NCI-H146 treated with DMSO at 0.1 percent for 48 hours (cell line): Measurements from ENCODE around the gene FGF12.

ENCODE experiments used
- DNase-seq: peaks from one replicate; lab custom pipeline; 2025; ENCODE audit not compliant: unreplicated experiment; lab: John Stamatoyannopoulos, UW

The FGF12 gene

GRCh38 chr3:192505731-192506130 is 221.6 kb downstream of the FGF12 start:
- no peak for DNase-seq

- DNase-seq, result no peak
Measured at GRCh38 chr3:192501401-192501800, 225.9 kb downstream of the FGF12 start.

DNA sequence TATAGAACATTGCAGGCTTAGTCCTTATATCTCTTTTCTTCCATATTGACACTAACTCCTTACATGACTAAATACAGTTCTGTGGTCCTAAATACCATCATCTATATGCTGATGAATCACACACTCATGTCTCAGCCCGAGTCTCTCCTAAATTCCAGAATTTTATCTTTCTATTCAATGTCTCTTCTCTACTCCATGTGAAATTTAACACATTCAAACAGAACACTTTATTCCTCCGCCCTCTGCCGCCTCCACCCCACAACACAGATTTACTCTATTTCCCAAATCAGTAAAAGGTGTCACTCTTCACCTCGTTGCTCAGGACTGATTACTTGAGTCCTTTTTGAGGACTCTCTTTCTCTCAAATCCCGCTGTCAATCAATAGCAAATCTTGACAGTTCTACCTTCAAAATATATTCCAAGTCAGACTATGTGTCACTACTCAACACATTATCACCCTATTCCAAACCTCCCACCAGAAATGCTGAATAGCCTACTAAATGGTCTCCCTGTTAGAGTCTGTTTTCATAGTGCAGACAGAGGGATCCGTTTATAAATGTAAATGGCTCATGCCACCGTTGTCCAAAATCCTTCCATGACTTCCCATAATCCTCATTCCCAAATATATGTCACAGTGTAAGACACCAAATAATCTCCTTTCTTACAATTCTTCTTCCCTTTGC is 230.3 kb downstream of the FGF12 start:
- no peak for DNase-seq

- no peak for DNase-seq
Measured at GRCh38 chr3:192494174-192494573, 233.2 kb downstream of the FGF12 start.

- no peak for DNase-seq
Measured at GRCh38 chr3:192490720-192491119, 236.6 kb downstream of the FGF12 start.

DNA sequence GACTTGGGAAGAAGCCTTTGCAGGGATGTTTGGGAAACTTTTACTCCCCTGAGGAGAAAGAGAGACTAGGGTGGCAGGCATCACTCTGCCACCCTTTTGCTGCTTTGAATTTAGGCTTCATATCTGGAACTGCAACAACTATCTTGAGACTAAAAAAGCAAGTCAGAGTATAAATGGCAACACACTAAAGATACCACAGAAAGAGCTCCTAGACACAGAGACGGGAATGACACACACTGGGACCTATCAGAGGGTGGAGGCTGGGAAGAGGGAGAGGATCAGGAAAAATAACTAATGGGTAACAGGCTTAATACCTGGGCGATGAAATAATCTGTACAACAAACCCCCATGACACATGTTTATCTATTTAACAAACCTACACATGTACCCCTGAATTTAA is 237.8 kb downstream of the FGF12 start:
- DNase-seq, result no peak

DNA sequence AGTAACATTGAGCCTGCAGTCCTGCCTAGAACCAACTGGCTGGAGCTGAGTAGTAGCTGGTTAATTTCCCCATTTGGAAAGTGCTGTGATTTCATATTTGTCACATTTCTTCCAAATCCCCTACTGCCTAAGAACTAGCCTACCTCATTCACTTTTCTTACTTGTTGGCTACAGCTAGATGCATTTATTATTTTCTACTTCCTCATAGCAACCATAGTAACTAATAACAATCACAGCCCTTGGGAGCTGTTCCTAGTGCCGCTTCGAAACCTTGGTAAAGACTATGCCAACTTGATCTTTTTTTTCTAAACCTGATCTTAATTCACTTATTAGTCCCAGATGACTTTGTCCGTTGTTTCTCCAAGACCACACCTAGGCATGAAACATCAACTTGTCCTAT is 240.3 kb downstream of the FGF12 start:
- DNase-seq, result no peak

DNA sequence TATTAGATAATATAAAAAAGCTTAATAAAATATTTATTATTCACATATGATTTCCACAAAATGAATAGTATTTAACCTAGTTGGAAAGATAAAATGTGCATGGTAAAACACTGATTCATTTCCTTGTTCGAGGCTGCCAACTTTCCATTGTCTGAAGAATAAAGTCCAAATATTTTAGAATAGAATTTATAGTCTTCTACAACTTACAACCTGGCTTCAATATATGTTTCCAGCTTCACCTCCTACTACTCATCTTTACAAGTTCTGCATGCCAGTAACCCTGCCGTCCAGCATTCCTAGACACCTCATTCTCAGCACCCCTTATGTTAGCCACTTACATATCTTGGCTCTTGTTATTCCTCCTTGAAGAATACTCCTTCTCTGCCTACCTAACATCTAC is 244.5 kb downstream of the FGF12 start:
- DNase-seq, result no peak

DNA sequence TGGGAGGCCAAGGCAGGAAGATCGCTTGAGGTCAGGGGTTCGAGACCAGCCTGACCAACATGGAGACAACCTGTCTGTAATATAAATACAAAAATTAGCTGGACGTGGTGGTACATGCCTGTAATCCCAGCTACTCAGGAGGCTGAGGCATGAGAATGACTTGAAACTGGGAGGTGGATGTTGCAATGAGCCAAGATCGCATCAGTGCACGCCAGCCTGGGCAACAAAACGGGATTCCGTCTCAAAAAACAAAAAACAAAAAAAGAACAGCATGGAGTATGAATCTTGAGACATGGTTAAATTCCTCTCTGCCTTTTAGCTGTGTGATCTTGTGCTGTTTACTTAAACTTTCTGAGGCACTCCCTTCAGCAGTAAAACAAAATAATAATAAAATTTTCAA is 244.9 kb downstream of the FGF12 start:
- DNase-seq, result no peak

- no peak for DNase-seq
Measured at GRCh38 chr3:192481638-192482037, 245.7 kb downstream of the FGF12 start.

DNA sequence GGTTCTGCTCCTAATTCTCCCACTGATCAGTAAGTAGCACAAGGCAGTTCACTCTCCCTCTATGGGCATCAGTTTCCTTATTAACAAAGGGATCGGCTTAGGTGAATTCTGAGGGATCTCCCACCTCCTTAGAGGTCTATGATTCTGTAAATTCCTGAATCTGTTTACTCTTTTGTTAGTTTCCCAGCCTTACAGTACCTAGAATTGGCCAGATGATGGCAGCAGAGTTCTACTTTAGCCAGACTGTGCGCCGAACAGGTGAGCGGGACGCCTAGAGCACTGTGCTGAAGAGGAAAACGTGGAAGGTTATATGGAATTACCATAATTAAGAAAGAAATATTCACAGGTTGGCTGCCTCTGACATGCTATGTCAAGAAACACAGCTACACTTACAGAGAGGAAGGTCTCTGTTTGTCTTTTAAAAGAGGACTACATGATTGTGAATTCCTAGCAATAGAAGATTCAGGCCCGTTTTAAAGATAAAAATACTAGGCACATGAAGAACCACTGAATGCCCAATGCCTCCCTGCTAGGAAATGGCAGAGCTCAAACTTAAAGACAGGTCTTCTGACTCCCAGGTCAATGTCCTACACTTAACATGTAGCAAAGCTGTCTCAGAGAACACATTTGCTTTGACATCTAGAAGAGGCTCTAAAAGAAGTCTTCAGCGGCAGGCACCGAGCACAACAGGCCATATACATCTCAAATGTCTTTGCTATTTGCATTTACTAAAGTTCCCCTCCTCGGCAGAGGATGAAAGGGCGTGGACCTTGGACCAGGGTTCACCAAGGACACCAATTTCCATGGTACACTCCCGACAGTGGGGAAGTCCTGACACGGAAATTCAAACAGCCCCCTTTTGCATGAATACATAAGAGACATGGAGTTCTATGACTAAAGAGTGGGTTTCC is 259.9 kb downstream of the FGF12 start:
- peak; percentile 78 for DNase-seq

DNA sequence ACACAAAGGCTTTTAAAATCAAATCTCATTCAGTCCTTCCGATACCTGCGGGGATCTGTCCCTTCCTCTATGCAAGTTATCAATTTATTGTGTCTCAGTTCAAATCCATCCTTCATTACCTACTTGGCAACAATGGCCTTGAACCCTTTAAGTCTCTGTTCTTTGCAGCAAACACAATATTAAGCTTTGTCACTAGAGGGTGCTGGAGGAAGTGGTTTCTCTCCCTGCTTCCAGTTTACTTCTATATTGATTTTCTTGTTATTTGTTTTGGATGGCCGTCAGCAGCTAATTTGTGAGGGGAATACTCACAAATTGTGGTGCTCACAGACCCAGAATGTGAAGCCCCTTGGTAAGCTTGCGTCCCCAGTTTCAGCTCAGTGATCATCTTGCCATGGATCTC is 278.3 kb downstream of the FGF12 start:
- DNase-seq, result peak; percentile 40

- DNase-seq, result peak; percentile 80
Measured at GRCh38 chr3:192445770-192446644, 281.3 kb downstream of the FGF12 start.

GRCh38 chr3:192444791-192445106 is 282.6 kb downstream of the FGF12 start:
- DNase-seq, result no peak

GRCh38 chr3:192444096-192444790 is 283.1 kb downstream of the FGF12 start:
- peak; percentile 71 for DNase-seq

- DNase-seq, result no peak
Measured at GRCh38 chr3:192435241-192435640, 292.1 kb downstream of the FGF12 start.

DNA sequence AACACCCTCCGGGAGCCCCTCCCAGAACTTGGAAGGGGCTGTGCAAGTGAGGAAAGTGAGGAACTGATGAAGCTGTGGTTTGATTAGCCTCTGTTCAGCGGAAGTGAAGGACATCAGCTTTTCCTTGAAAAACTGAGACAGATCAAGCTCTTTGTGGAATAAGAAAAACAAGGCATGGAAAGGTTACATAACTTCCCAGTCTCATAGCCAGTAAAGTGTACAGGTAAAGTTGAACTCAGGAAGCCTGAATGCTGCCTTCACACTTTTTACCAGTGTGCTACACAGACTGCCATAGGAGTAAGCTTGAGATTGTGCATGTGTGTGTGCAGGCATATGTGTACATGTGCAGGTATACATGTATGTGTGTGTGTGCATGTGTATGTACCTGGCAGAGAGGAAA is 293.2 kb downstream of the FGF12 start:
- no peak for DNase-seq

DNA sequence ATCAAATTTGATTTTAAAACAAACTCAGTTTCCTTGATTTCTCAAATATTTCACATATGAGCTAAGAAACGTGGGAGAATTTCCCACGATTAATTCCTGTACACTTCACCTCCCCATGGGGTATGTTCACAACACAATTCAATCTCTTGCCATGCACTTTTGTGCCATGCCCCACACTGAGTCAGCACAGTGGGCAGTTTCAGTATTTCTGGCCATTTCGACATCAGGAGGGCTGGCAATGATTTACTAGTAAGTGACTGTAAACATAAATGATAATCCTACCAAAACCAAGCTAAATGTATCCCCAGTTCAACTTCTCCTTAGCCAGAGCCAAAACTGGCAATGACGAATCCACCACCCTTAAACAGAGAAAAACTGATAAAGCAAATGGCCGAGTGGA is 293.6 kb downstream of the FGF12 start:
- no peak for DNase-seq

DNA sequence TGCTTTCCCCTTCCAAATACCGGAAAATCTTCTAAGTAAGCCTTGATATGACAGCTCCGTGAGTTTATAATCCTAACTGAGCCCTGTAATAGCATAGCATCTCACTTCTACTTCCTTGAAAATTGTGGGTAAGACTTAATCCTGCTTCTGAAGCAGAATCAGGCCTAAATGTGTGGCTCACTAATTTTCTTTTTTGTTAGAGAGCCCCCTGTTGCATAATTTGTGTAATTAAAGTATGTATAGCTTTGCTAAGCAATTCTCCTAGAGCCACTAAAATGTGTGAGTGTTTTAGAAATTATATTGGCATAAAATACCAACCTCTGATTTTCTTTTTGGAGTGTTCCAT is 304.4 kb downstream of the FGF12 start:
- peak; percentile 58 for DNase-seq

DNA sequence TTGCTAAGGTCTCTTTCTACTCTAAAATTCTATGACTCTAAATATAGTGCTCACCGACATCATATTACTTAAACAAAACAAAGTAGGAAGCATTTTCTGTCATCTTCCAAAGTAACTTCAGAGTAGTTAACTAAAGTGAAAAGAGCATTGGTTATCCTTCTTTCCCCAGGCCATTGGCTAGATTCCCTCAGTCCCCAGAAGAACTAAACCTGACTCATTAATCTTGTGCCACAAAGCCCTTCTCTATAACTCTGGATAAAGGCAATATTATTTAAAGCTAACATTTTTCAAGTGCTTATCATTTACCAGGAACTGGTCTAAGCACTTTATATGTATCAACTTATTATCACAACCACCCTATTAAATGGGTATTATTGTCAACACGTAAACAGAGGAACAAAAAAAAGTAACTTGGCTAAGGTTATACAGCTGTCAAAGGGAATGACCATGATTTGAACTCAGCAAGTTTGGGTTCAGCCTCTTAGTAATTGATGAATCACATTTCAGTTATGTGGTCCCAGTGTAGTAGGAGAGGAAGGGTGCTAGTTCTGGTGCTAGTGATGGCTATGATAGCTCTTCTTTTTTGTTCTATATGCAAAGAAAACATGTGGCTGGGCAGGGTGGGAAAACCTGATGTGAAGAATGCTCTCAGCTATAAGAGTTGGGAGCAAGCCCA is 304.9 kb downstream of the FGF12 start:
- no peak for DNase-seq

DNA sequence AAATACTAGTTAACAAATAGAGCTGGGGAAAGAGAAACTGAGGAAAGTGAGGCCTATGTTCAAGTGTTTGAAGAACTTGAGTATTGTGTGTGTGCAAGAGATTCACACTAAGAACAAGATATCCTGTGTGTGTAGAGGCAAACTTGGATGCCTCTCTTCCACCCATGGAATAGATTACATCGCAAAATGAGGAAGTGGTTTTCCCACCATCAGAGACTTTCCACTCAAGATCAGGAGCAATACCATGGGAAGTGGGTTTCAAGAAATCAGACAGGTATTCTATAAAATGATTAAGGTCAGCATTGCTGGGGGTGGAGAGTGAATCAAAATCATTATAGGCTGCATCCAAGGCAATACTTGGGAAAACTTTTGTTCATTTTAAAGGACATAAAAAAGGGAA is 308.0 kb downstream of the FGF12 start:
- DNase-seq, result no peak
